Panc1 (cell line): ENCODE data around the gene CTBP1. TPM values are rescaled to one million over a fixed set of nuclear protein-coding genes. Genes with fewer than 3 reads are reported as not detected.

Experiments used
- ATAC-seq: fragments of 200-7000 bp; cut with Tn5 transposase; 2 replicates; pipeline ENCODE4 v1.9.1; 2020; ENCODE audit warnings: mild to moderate bottlenecking, moderate library complexity
- BruUV-seq: library from RNA; stranded (reverse); fragments of 400-500 nt; replicated peaks from 2 replicates; lab custom pipeline; 2021; lab: Mats Ljungman, UMichigan
- CTCF ChIA-PET: fragments of 300-600 bp; sonication (Branson Sonifier 250); formaldehyde crosslinking; loops from one replicate; lab custom pipeline; 2022; ENCODE audit warnings: antibody characterized with exemption; lab: Charles Lee
- POLR2A ChIA-PET: fragments of 300-600 bp; sonication (Branson Sonifier 250); formaldehyde crosslinking; loops from one replicate; lab custom pipeline; 2022; ENCODE audit warnings: antibody characterized with exemption; lab: Charles Lee
- DNase-seq: peaks from one replicate; pipeline ENCODE4 v3.0.0-alpha.2; 2010; ENCODE audit warnings: low read depth, low spot score
- H3K27ac ChIP-seq: 2 replicates; pipeline ENCODE4 v1.5.1; 2011; ENCODE audit warnings: mild to moderate bottlenecking, low read length, inconsistent platforms
- H3K27me3 ChIP-seq: fragments of 200-500 bp; sonication (Bioruptor generic); 2 replicates; pipeline ENCODE4 v1.6.0; 2014; ENCODE audit warnings: low read length, inconsistent platforms; ENCODE audit not compliant: control insufficient read depth, insufficient read depth
- H3K36me3 ChIP-seq: fragments of 200-500 bp; sonication (Bioruptor generic); 2 replicates; pipeline ENCODE4 v1.5.1; 2014; ENCODE audit warnings: inconsistent platforms, mild to moderate bottlenecking, low read length, moderate library complexity; ENCODE audit not compliant: control insufficient read depth, insufficient read depth
- H3K4me1 ChIP-seq: 2 replicates; pipeline ENCODE4 v1.5.1; 2011; ENCODE audit warnings: inconsistent platforms, mild to moderate bottlenecking, low read length, moderate library complexity; ENCODE audit not compliant: control insufficient read depth, insufficient read depth
- H3K4me3 ChIP-seq, 2 experiments: 2 replicates each; pipeline ENCODE4 v1.5.1; 2011 to 2012; ENCODE audit warnings: low read depth in 2 of 2, low read length in 2 of 2, mild to moderate bottlenecking in 2 of 2, inconsistent platforms in 1 of 2, moderate library complexity in 1 of 2
- H3K9me3 ChIP-seq: fragments of 200-500 bp; sonication (Bioruptor generic); 2 replicates; pipeline ENCODE4 v1.5.1; 2014; ENCODE audit warnings: low read depth, mild to moderate bottlenecking, inconsistent platforms, low read length, moderate library complexity; ENCODE audit not compliant: control insufficient read depth, insufficient read depth
- POLR2AphosphoS5 ChIP-seq: IDR thresholded peaks from 2 replicates; pipeline ENCODE4 v1.6.1; 2012; ENCODE audit warnings: mild to moderate bottlenecking, low read depth, low read length, moderate library complexity
- SIN3A ChIP-seq: IDR thresholded peaks from 2 replicates; pipeline ENCODE4 v1.6.1; 2012; ENCODE audit warnings: low read depth, mild to moderate bottlenecking, low read length, moderate library complexity, borderline replicate concordance; ENCODE audit not compliant: insufficient read depth
- TCF7L2 ChIP-seq: IDR thresholded peaks from 2 replicates; pipeline ENCODE4 v1.6.1; 2011; ENCODE audit warnings: mild to moderate bottlenecking, low read depth, low read length, inconsistent platforms
- in situ Hi-C: cut with HindIII; loops from 2 replicates; pipeline ENCODE4 v1.10.0; 2016; ENCODE audit warnings: low sequenced_read_pairs, low pct_unique_long_range_greater_than_20kb
- intact Hi-C: fragments of 100-400 bp; cut with micrococcal nuclease; formaldehyde crosslinking; loops from one replicate; pipeline ENCODE4 v1.10.0; 2022; ENCODE audit not compliant: unreplicated experiment
- total RNA-seq: library from RNA; stranded (reverse); gene quantifications from one replicate; pipeline ENCODE4 v1.2.1, GENCODE V29; 2021; ENCODE audit not compliant: unreplicated experiment
- TF ChIP-seq, protein P1 (sequence below), 2 experiments: IDR thresholded peaks; 2 replicates each; pipeline ENCODE4 v1.6.1; 2011 to 2012; ENCODE audit warnings: low read depth in 2 of 2, control low read depth in 1 of 2, low read length in 1 of 2, mild to moderate bottlenecking in 1 of 2, moderate library complexity in 1 of 2; ENCODE audit not compliant: insufficient read depth in 1 of 2
- TF ChIP-seq, protein P2 (sequence below): fragments of 450-650 bp; IDR thresholded peaks from 2 replicates; pipeline ENCODE4 v1.5.1; 2017; ENCODE audit warnings: mild to moderate bottlenecking

The CTBP1 gene
- total RNA-seq, 1 experiment from 2014 or later: 157 TPM

DNA sequence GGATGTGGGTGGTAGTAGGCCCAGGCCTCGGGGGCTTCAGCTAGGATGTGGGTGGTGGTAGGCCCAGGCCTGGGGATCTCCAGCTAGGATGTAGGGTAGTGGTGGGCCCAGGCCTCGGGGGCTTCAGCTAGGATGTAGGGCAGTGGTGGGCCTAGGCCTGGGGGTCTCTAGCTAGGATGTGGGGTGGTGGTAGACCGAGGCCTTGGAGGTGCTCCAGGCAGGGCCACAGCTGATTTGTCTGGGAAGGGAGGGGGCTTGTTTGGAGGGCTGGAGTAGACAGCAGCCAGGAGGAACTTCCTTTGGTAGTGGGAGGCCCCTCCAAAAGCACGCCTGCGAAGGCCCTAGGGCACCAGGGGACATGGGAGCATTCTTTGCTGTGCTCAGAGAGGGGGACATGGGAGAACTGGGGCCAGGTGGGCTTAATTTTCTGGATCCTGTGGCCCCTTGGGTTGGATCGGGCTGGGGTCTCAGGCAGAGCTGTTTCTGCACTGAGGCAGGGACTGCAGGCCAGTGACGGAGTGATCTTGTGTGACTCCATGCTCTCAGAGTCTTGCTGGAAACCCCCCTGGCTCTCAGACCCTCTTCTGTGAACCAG lies 73.2 kb downstream of the CTBP1 start:
- in situ Hi-C loops: no loop called here
- intact Hi-C loops: no loop called here
- H3K9me3 ChIP-seq: peaks cover 3% of the 10 kb centered on the region
- no peak for TF ChIP-seq TCF7L2
- TF ChIP-seq, protein P1, sequence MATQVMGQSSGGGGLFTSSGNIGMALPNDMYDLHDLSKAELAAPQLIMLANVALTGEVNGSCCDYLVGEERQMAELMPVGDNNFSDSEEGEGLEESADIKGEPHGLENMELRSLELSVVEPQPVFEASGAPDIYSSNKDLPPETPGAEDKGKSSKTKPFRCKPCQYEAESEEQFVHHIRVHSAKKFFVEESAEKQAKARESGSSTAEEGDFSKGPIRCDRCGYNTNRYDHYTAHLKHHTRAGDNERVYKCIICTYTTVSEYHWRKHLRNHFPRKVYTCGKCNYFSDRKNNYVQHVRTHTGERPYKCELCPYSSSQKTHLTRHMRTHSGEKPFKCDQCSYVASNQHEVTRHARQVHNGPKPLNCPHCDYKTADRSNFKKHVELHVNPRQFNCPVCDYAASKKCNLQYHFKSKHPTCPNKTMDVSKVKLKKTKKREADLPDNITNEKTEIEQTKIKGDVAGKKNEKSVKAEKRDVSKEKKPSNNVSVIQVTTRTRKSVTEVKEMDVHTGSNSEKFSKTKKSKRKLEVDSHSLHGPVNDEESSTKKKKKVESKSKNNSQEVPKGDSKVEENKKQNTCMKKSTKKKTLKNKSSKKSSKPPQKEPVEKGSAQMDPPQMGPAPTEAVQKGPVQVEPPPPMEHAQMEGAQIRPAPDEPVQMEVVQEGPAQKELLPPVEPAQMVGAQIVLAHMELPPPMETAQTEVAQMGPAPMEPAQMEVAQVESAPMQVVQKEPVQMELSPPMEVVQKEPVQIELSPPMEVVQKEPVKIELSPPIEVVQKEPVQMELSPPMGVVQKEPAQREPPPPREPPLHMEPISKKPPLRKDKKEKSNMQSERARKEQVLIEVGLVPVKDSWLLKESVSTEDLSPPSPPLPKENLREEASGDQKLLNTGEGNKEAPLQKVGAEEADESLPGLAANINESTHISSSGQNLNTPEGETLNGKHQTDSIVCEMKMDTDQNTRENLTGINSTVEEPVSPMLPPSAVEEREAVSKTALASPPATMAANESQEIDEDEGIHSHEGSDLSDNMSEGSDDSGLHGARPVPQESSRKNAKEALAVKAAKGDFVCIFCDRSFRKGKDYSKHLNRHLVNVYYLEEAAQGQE (IDR thresholded peaks at IDR 0.05; ENCODE audit: insufficient read depth in 1 of 2, low read depth in 2 of 2, low read length in 1 of 2): no peak
- TF ChIP-seq, protein P2, sequence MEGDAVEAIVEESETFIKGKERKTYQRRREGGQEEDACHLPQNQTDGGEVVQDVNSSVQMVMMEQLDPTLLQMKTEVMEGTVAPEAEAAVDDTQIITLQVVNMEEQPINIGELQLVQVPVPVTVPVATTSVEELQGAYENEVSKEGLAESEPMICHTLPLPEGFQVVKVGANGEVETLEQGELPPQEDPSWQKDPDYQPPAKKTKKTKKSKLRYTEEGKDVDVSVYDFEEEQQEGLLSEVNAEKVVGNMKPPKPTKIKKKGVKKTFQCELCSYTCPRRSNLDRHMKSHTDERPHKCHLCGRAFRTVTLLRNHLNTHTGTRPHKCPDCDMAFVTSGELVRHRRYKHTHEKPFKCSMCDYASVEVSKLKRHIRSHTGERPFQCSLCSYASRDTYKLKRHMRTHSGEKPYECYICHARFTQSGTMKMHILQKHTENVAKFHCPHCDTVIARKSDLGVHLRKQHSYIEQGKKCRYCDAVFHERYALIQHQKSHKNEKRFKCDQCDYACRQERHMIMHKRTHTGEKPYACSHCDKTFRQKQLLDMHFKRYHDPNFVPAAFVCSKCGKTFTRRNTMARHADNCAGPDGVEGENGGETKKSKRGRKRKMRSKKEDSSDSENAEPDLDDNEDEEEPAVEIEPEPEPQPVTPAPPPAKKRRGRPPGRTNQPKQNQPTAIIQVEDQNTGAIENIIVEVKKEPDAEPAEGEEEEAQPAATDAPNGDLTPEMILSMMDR: no peak
- no peak for TF ChIP-seq POLR2AphosphoS5
- H3K36me3 ChIP-seq: no peaks in the 10 kb centered on the region
- no peaks in the 10 kb centered on the region for H3K4me1 ChIP-seq
- no TSS peak for BruUV-seq
- ATAC-seq (no peak), DNase-seq (no peak)
- POLR2A ChIA-PET: no interaction called here
- H3K27me3 ChIP-seq: no peaks in the 10 kb centered on the region
- CTCF ChIA-PET: interaction anchor here (0.6 kb wide), 1 partner anchor 363 kb away, joined by 6 read pairs; no protein-coding TSS in a partner anchor
- H3K4me3 ChIP-seq: no peak overlapping the region
- no peak overlapping the region for H3K27ac ChIP-seq

DNA sequence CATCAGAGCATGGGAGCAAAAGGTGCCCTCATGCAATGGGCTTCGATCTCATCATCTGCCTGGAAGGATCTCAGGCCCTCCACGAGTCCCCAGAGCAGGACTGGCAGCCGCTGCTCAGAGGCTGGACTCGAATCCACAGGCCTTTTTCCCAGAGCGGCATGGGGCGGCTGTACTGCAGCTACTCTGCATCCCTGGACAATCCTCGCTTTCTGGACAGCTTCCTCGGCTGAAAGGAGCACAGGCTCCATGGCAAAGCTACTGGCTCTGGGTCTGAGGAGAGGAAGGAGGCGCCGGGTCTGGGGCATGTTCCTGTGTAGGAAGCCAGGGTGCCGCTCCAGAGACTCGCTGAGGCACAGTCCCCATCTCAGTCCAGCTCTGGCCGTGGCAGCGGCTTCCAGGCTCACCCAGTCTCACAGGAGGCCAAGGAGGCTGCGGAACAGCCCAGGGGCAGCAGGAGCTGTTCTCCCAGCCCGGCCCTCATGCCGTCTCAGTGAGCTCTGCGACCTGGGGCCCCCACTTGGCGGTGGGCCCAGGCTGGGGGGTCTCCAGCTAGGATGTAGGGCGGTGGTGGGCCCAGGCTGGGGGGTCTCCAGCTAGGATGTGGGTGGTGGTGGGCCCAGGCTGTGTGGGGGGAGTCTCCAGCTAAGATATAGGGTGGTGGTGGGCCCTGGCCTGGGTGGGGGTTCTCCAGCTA lies 73.8 kb downstream of the CTBP1 start:
- TF ChIP-seq TCF7L2 (no peak), POLR2AphosphoS5 (no peak), SIN3A (no peak)
- TF ChIP-seq, protein P2: no peak
- TF ChIP-seq, protein P1 (IDR thresholded peaks at IDR 0.05; ENCODE audit: insufficient read depth in 1 of 2, low read depth in 2 of 2, low read length in 1 of 2): no peak
- Histone ChIP-seq H3K36me3 (no peaks in the 10 kb centered on the region), H3K27me3 (no peaks in the 10 kb centered on the region), H3K27ac (no peak overlapping the region), H3K4me1 (no peaks in the 10 kb centered on the region), H3K4me3 (no peak overlapping the region), H3K9me3 (no peaks in the 10 kb centered on the region; the same call in 1 of the 2 replicates)
- intact Hi-C loops: no loop called here
- BruUV-seq: no TSS peak
- CTCF ChIA-PET: interaction anchor here (0.6 kb wide), 1 partner anchor 362 kb away, joined by 6 read pairs; no protein-coding TSS in a partner anchor
- DNase-seq: no peak
- ATAC-seq: peak; percentile 60
- in situ Hi-C loops: no loop called here
- POLR2A ChIA-PET: no interaction called here
